HepG2 (cell line): ENCODE data around the gene MX2. TPM values are rescaled to one million over a fixed set of nuclear protein-coding genes. Genes with fewer than 3 reads are reported as not detected.

Experiments
- ATAC-seq: fragments of 200-7000 bp; cut with Tn5 transposase; 3 replicates; pipeline ENCODE4 v1.9.1; 2020; ENCODE audit warnings: mild to moderate bottlenecking, moderate library complexity
- BruUV-seq: library from RNA; stranded (reverse); fragments of 400-500 nt; replicated peaks from 2 replicates; lab custom pipeline; 2021; lab: Mats Ljungman, UMichigan
- CTCF ChIA-PET: fragments of 300-600 bp; formaldehyde crosslinking; extraction: SDS; loops from one replicate; lab custom pipeline; 2021; ENCODE audit warnings: low total read pairs, inconsistent platforms, low intra/inter-chr PET ratio; lab: Yijun Ruan, JAX
- POLR2A ChIA-PET: fragments of 350-600 bp; sonication (Branson Sonifier 250); formaldehyde crosslinking; loops from one replicate; lab custom pipeline; 2020; ENCODE audit warnings: antibody characterized with exemption, inconsistent platforms; lab: Yijun Ruan, JAX
- DNase-seq: peaks from one replicate; pipeline ENCODE4 v3.0.0-alpha.2; 2015; ENCODE audit warnings: low spot score
- FAIRE-seq: peaks from 3 replicates; lab custom pipeline; 2011; peaks lifted over from hg19 to GRCh38; lab: Jason Lieb, UNC
- H2AFZ ChIP-seq: one replicate; pipeline ENCODE4 v1.6.1; 2011; ENCODE audit warnings: low read length, inconsistent platforms
- H3K27ac ChIP-seq: fragments of 300-600 bp; 3 replicates; pipeline ENCODE4 v1.8.0; 2011; ENCODE audit warnings: mixed run types, mild to moderate bottlenecking, mixed read lengths, low read length, inconsistent platforms; ENCODE audit not compliant: insufficient read depth; ENCODE audit errors: extremely low read length
- H3K27me3 ChIP-seq, 2 experiments: fragments of 200-600 bp in 1 of 2; 2 replicates in 1 of 2; 3 replicates in 1 of 2; pipeline versions ENCODE4 v1.6.0 to v1.8.0; 2011; ENCODE audit warnings: low read length in 2 of 2, mild to moderate bottlenecking in 2 of 2, moderate library complexity in 2 of 2, inconsistent platforms in 1 of 2; ENCODE audit not compliant: insufficient read depth in 2 of 2, control insufficient read depth in 1 of 2
- H3K36me3 ChIP-seq, 2 experiments: fragments of 200-600 bp in 1 of 2; replicated peaks in 1 of 2; 2 replicates in 1 of 2; 3 replicates in 1 of 2; pipeline versions ENCODE4 v1.5.1 to v1.8.0; 2011; ENCODE audit warnings: low read length in 2 of 2, inconsistent platforms in 1 of 2; ENCODE audit not compliant: insufficient read depth in 2 of 2, control insufficient read depth in 1 of 2
- H3K4me1 ChIP-seq: 2 replicates; pipeline ENCODE4 v1.5.1; 2012; ENCODE audit warnings: low read length, inconsistent platforms; ENCODE audit not compliant: insufficient read depth
- H3K4me2 ChIP-seq: 2 replicates; pipeline ENCODE4 v1.6.0; 2011; ENCODE audit warnings: low read depth, low read length, inconsistent platforms
- H3K4me3 ChIP-seq, 3 experiments: fragments of 200-600 bp in 1 of 3; sonication (generic), shearing (Covaris generic) in 1 of 3; replicated peaks in 1 of 3; 2 replicates each; pipeline ENCODE4 v1.5.1; 2011 to 2016; ENCODE audit warnings: low read length in 3 of 3, inconsistent platforms in 2 of 3, low read depth in 2 of 3, mild to moderate bottlenecking in 2 of 3, control low read depth in 1 of 3, mixed read lengths in 1 of 3; ENCODE audit not compliant: insufficient read depth in 1 of 3
- H3K79me2 ChIP-seq: one replicate; pipeline ENCODE4 v1.6.1; 2011; ENCODE audit warnings: low read length, inconsistent platforms; ENCODE audit not compliant: insufficient read depth
- H3K9ac ChIP-seq: 2 replicates; pipeline ENCODE4 v1.6.0; 2011; ENCODE audit warnings: mild to moderate bottlenecking, low read depth, low read length, inconsistent platforms; ENCODE audit not compliant: insufficient read depth
- H3K9me3 ChIP-seq: 2 replicates; pipeline ENCODE4 v1.5.1; 2012; ENCODE audit warnings: mild to moderate bottlenecking, low read length
- H4K20me1 ChIP-seq: 2 replicates; pipeline ENCODE4 v1.6.0; 2011; ENCODE audit warnings: inconsistent platforms, mild to moderate bottlenecking, low read length, moderate library complexity; ENCODE audit not compliant: insufficient read depth
- GLMP ChIP-seq: sonication (generic); formaldehyde crosslinking; IDR thresholded peaks from 2 replicates; pipeline ENCODE4 v1.9.0; 2021; ENCODE audit warnings: missing genetic modification reagents, mild to moderate bottlenecking, borderline replicate concordance
- PAX8 ChIP-seq: sonication (generic); formaldehyde crosslinking; IDR thresholded peaks from 2 replicates; pipeline ENCODE4 v1.8.0; 2022; ENCODE audit warnings: mild to moderate bottlenecking, missing genetic modification reagents, borderline replicate concordance
- SIX1 ChIP-seq: sonication (generic); formaldehyde crosslinking; IDR thresholded peaks from 2 replicates; pipeline ENCODE4 v1.4.0; 2020; ENCODE audit warnings: missing genetic modification reagents, borderline replicate concordance
- SKI ChIP-seq: fragments of 450-650 bp; IDR thresholded peaks from one replicate; pipeline ENCODE4 v1.6.1; 2018; ENCODE audit warnings: mild to moderate bottlenecking; ENCODE audit not compliant: partially characterized antibody
- SMAD1 ChIP-seq: sonication (generic); formaldehyde crosslinking; IDR thresholded peaks from 2 replicates; pipeline ENCODE4 v1.4.0; 2020; ENCODE audit warnings: missing genetic modification reagents, low read depth, mild to moderate bottlenecking, borderline replicate concordance
- SNAPC4 ChIP-seq: sonication (generic); formaldehyde crosslinking; IDR thresholded peaks from 2 replicates; pipeline ENCODE4 v1.4.0; 2020; ENCODE audit warnings: mild to moderate bottlenecking, missing genetic modification reagents
- SYNCRIP ChIP-seq: fragments of 200-400 bp; formaldehyde crosslinking; IDR thresholded peaks from 2 replicates; pipeline ENCODE4 v1.6.1; 2018; ENCODE audit warnings: mild to moderate bottlenecking, low read depth, low read length; ENCODE audit not compliant: insufficient read depth
- ZBTB8A ChIP-seq: sonication (generic); formaldehyde crosslinking; IDR thresholded peaks from 2 replicates; pipeline ENCODE4 v1.4.0; 2020; ENCODE audit warnings: mild to moderate bottlenecking, low read depth, missing genetic modification reagents, borderline replicate concordance
- ZNF180 ChIP-seq: sonication (generic); formaldehyde crosslinking; IDR thresholded peaks from 2 replicates; pipeline ENCODE4 v1.4.0; 2020; ENCODE audit warnings: low read depth, missing genetic modification reagents, borderline replicate concordance
- ZNF235 ChIP-seq: sonication (generic); formaldehyde crosslinking; IDR thresholded peaks from 2 replicates; pipeline ENCODE4 v1.8.1; 2023; ENCODE audit warnings: mild to moderate bottlenecking, missing genetic modification reagents, borderline replicate concordance
- ZNF3 ChIP-seq: IDR thresholded peaks from 2 replicates; pipeline ENCODE4 v1.7.0; 2017; ENCODE audit warnings: inconsistent platforms
- ZNF800 ChIP-seq: sonication (generic); formaldehyde crosslinking; IDR thresholded peaks from 2 replicates; pipeline ENCODE4 v1.4.0; 2020; ENCODE audit warnings: missing genetic modification reagents
- ZNF878 ChIP-seq: sonication (generic); formaldehyde crosslinking; IDR thresholded peaks from 2 replicates; pipeline ENCODE4 v1.8.1; 2023; ENCODE audit warnings: mild to moderate bottlenecking, missing genetic modification reagents, moderate library complexity
- WGBS: methylation state at CpG from one replicate; pipeline ENCODE4 v1.1.6; 2017; ENCODE audit warnings: low lambda C conversion rate; 5-methylcytosine and 5-hydroxymethylcytosine counted together
- in situ Hi-C: cut with HindIII; loops from 2 replicates; pipeline ENCODE4 v1.10.0; 2017; ENCODE audit warnings: low pct_unique_long_range_greater_than_20kb; ENCODE audit not compliant: extremely low pct_ligation_motif_present
- intact Hi-C: fragments of 100-400 bp; cut with micrococcal nuclease; formaldehyde crosslinking; loops from one replicate; pipeline ENCODE4 v1.10.0; 2022; ENCODE audit not compliant: unreplicated experiment
- polyA plus RNA-seq, 8 experiments: library from polyadenylated mRNA; depleted of rRNA in 3 of 8; stranded (reverse) in 7 of 8; unstranded in 1 of 8; fragments of >200 nt; fragmentation: Illumina TruSeq in 4 of 8; extraction: Trizol in 4 of 8; gene quantifications; 2 replicates each; pipeline versions ENCODE4 v1.2.1 to v1.2.3, GENCODE V29; 2011 to 2016; ENCODE audit warnings: low read depth in 4 of 8, missing spikeins in 1 of 8, mixed read lengths in 1 of 8; ENCODE audit not compliant: insufficient read depth in 1 of 8
- total RNA-seq, 5 experiments: library from RNA; depleted of rRNA; stranded (reverse); fragments of >200 nt; fragmentation: Illumina TruSeq; extraction: Trizol; gene quantifications; 2 replicates each; pipeline ENCODE4 v1.2.3, GENCODE V29; 2016; ENCODE audit warnings: low read depth in 1 of 5

Gene MX2
- total and polyA plus RNA-seq, 2 of the 13 experiments (the other 11 are each of a cell fraction or from before 2014, with no cell fraction given): 24.0 to 35.7 TPM

- TF ChIP-seq SMAD1 (CRISPR knock-in tag) (no peak), ZNF3 (CRISPR knock-in tag) (no peak), ZNF180 (CRISPR knock-in tag) (no peak), SYNCRIP (no peak), SNAPC4 (CRISPR knock-in tag) (no peak)
- TF ChIP-seq, all 625 proteins: peak for 0
These were observed 15.7 kb upstream of the MX2 start (continued) for GRCh38 chr21:41345934-41346685.

GRCh38 chr21:41346758-41347157 is 15.1 kb upstream of the MX2 start:
- H3K9ac ChIP-seq: no peak overlapping the region
- no peaks in the 10 kb centered on the region for H4K20me1 ChIP-seq
- H2AFZ ChIP-seq: no peak overlapping the region
- H3K9me3 ChIP-seq: no peaks in the 10 kb centered on the region; the same call in 1 of the 2 replicates
- intact Hi-C loops (no loop called here), in situ Hi-C loops (no loop called here)
- ATAC-seq: no peak
- peaks cover 21 to 70% of the 10 kb centered on the region in 2 experiments for H3K36me3 ChIP-seq
- H3K4me1 ChIP-seq: no peaks in the 10 kb centered on the region
- H3K4me3 ChIP-seq: no peak overlapping the region
- no peak overlapping the region for H3K27ac ChIP-seq
- FAIRE-seq: no peak
- no TSS peak for BruUV-seq
- CTCF ChIA-PET: no interaction called here
- H3K4me2 ChIP-seq: no peak overlapping the region
- POLR2A ChIA-PET: no interaction called here
- no peaks in the 10 kb centered on the region for H3K79me2 ChIP-seq
- 96% methylated on average over 8 of the region's 8 CpGs for WGBS
- H3K27me3 ChIP-seq: no peaks in the 10 kb centered on the region
- no peak for DNase-seq
- TF ChIP-seq GLMP (CRISPR knock-in tag) (no peak), ZNF235 (no peak), ZNF878 (CRISPR knock-in tag) (no peak), ZNF800 (CRISPR knock-in tag) (no peak), PAX8 (no peak), SKI (no peak), ZBTB8A (CRISPR knock-in tag) (no peak), SIX1 (no peak)
